ENCODE results near the gene CNOT2.

CNOT2 gene

GRCh38 chr12:70251661-70252060, 8.4 kb downstream of the CNOT2 start:
- DNase-seq, result no peak

DNA sequence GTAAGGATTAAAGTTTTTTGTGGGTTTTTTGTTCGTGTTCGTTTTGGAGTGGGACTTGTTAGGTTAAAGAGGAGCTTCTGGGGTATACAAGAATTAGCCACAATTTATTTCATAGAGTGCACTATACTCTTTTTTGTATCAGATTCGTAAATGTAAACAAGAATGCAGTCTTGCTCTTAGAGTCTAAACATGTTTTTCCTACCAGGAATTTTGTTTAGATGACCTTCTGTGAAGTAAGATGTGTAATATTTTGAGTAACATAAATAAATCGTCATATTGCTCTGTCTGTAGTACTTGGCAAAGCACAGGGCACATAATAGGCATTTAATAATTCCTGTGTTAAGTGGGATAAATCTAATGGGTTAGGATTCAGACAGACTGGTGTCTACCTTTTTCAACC, 9.6 kb downstream of the CNOT2 start:
- DNase-seq, result no peak

- no peak for DNase-seq
These were observed 11.0 kb downstream of the CNOT2 start for GRCh38 chr12:70254225-70254624.

DNA sequence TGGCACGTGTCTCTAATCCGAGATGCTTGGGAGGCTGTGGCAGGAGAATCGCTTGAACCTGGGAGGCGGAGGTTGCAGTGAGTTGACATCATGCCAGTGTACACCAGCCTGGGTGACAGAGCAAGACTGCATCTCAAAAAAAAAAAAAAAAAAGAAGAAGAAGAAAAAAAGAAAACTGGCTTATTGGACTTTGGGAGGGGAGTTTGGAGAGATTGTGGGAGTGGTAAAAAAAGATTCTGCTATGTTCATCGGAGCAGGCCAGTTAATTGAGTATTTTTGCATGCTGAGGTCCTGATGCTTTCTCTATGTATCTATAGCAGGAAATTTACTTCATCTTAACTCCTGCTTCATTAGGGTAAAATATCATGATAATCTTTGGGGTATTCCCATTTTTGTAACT, 11.6 kb downstream of the CNOT2 start:
- DNase-seq, result no peak

DNA sequence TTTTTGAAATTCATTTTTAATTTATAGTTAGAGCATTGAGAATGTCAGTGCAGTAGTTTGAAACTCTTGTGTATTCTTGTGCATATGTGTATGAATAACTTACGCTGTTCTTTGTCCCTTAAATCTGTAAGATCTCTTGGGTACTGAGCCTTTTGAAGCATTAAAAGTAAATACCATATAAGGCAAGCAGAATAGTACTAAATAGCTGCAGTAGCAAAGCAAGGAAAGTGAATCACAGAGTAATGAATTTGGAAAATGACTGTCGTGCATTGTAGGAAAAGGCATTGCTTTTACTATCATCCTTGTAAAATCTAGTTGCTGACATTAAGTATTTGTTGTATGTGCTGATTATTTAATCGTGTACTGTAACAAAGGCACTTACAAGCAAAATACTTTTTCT, 12.1 kb downstream of the CNOT2 start:
- DNase-seq, result no peak

GRCh38 chr12:70258605-70259403, 15.6 kb downstream of the CNOT2 start:
- DNase-seq, result no peak

DNA sequence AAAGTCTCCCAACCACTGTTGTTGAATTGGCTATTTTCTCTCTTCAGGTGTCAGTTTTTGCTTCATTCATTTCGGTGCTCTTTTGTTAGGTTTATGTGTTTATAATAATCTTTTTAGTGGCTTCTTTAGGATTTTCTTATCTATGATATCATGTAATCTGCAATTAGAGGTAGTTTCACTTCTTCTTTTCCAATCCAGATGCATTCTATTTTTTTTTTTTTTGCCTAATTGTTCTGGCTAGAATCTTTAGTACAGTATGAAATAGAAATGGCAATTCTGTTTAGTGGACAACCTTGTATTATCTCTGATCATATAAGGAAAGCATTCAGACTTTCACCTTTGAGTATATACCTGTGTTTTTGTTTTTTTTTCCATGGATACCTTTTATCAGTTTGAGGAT, 17.4 kb downstream of the CNOT2 start:
- DNase-seq, result no peak

GRCh38 chr12:70264067-70264867, 21.0 kb downstream of the CNOT2 start:
- DNase-seq, result no peak

DNA sequence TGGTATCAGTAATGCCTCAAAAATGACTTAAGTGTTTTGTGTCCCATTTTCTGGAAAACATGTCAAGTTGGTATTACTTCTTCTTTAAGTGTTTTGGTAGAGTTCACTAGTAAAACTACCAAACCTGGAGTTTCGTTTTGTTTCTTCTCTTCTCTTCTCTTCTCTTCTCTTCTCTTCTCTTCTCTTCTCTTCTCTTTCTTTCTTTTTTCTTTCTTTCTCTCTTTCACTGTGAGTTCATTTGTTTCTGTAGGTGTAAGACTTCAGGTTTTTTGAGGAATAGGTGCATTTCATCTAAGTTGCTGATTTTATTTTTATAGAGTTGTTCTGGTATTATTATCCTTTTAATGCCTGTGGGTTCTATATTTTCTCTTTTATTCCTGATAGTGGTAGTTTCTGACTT, 21.9 kb downstream of the CNOT2 start:
- no peak for DNase-seq

DNA sequence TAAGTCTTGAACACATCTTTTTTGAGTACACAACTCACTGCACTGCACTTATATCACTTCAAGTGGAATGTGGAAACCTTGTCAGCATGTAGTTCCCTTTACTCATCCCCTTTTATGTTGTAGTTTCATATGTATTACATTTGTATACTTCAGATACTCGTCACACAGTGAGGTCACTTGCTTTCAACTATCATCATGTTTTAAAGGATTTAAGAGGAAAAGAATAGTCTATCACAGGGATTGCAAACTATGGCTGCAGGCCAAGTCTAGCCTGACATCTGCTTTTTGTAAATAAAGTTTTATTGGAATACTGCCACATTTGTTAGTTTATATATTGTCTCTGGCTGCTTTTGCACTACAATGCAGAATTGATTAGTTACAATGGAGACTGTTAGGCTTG, 24.3 kb downstream of the CNOT2 start:
- no peak for DNase-seq

DNA sequence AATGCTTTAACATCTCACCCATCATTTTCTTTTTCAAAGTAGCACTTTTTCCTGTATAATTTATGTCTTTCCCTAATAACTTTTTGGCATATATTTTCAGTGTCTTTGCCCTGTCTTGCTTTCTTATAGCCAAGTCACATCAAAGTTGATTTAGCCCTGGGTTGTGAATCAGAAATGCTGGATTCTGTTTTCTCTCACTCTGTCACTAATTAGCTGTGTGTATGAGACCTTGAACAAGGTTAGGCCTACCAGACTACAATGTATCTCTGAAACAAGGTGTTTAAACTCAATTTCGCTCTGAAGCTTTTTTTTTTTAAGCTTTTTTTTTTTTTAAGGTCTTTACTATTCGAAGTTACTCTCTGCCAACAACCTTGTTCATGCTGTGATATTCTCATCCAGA, 25.7 kb downstream of the CNOT2 start:
- no peak for DNase-seq

DNA sequence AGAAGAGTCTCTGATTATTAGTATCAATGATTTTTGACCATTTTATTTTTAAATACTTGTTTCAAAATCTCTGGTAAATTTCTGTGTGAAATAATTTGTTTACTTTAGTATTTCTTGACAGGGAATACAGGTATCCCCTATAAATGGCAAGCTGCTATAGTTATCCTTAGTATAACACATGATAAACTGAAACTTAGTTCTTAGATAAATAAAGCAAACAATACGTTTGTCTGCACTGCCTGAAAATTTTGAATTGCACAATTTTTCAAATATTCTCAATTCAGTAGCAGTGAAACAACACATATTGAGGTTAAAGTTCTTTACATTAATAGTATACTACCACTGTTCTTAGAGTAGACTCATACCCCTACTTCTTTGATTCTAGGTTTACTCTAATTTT, 26.9 kb downstream of the CNOT2 start:
- DNase-seq, result no peak

GRCh38 chr12:70271025-70271424, 27.8 kb downstream of the CNOT2 start:
- DNase-seq, result no peak

GRCh38 chr12:70272510-70272909, 29.3 kb downstream of the CNOT2 start:
- no peak for DNase-seq

GRCh38 chr12:70275045-70275444, 31.8 kb downstream of the CNOT2 start:
- no peak for DNase-seq

DNA sequence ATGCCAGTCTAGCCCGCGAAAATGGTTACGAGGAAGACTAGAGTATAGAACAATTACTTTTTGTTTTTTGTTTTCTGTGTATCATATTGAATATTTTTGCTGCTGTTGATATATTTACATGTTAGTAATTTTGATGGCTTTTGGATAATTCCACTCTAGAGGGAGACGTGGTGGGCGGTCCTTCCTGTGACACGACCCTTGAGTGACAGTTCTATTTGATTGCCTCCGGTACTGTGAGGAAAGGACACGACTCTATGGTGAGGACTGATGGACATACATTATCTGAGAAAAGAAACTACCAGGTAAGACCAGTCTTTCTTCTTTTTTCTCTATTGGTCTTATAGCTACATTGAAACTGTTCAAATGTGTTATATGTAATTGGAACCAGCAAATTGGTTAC, 34.7 kb downstream of the CNOT2 start:
- no peak for DNase-seq

- no peak for DNase-seq
These were observed 35.7 kb downstream of the CNOT2 start for GRCh38 chr12:70278945-70279344.

GRCh38 chr12:70283232-70283631, 40.0 kb downstream of the CNOT2 start:
- no peak for DNase-seq

DNA sequence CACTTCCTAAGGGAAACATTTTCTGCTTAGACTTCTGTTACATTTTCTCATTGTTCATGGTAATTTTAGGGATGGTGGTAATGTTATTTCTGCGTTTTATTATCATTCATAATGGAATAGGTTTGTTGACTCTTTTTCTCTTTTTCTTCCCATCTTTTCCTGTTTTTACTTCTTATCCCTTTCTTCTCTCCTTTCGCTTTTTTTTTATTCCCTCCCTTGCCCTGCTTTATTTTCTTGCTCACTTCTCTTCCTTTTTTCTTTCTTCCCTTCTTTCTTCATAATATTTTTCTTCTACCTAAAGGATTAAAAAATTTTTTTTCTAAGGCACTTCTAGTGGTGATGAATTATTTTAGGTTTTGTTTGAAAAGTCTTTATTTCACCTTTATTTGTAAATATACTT, 45.6 kb downstream of the CNOT2 start:
- no peak for DNase-seq

DNA sequence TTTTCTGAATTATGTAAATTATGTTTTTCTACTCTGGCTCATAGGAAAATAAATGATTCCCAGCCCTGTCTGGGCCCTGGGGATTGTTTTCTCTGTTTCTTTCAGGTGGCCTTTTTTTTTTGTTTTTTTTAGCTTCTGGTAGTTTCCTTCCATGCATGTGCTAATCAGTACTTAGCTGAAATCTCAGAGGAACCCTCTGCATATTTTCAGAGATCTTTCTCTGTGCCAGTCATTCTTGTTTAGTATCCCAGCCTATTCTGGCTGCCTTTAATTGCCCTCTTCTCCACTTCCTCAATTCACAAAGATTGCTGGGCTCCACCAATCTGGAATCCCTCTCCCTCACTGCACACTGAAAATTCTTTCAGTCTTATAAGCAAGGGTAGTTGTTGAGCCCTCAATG, 46.9 kb downstream of the CNOT2 start:
- DNase-seq, result no peak

DNA sequence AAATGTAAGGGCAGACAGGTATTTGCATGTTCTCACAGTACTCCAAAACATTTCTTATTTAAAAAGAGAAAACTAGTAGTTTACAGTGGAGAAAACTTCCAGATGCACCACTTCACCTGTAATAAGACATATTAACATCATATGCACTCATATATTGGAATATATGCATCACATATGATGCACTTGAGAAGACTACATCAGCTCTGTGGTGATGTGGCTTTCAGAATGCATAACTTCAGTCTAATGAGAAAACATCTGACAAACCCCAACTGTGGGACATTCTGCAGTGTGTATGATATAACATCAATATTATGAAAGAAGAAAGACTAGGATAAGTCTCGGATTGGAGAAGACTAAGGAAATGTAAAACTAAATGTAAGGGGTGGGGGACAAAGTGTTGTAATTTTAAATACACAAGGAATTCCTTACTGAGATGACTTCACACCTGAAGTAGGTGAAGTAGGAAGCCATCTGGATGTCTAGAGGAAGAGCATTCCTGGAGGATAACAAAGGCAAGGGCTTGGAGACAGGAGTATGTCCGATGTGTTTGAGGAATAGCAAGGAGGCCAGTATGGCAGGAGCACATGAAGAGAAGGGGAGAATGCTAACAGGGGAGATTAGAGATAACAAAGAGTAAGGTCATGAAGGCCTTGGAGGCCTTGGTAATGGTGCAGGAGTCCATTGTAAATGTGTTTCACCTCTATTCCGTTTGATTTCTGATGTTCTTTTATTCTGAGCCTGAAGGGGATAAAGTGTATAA, 49.0 kb downstream of the CNOT2 start:
- DNase-seq, result no peak

- peak; percentile 49 for DNase-seq
These were observed 61.7 kb downstream of the CNOT2 start for GRCh38 chr12:70304684-70305555.

- DNase-seq, result no peak
These were observed 62.6 kb downstream of the CNOT2 start for GRCh38 chr12:70305794-70306193.

All from activated naive CD4-positive, alpha-beta T cell treated with Interleukin-2 at 50 U/mL for 16 hours (primary cell).